GM12878 (cell line): ENCODE measurements around the gene ADAR.

ENCODE experiments used
- TAF1 ChIP-seq: IDR thresholded peaks from 2 replicates; pipeline ENCODE4 v1.6.1; 2011; ENCODE audit warnings: mild to moderate bottlenecking, low read depth, low read length, borderline replicate concordance
- YY1 ChIP-seq: IDR thresholded peaks from 2 replicates; pipeline ENCODE4 v1.6.1; 2011; ENCODE audit warnings: low read depth, mild to moderate bottlenecking, low read length

GRCh38 chr1:154571244-154571963, 36.6 kb downstream of the ADAR start:
- TF ChIP-seq YY1: no peak
- TF ChIP-seq TAF1: no peak
